ENCODE results near the gene COL15A1. TPM values are rescaled to one million over a fixed set of nuclear protein-coding genes. Genes with fewer than 3 reads are reported as not detected.

The COL15A1 gene
- total RNA-seq, 4 donors from 2014 or later, result 4.0 to 7.8 (median 6.8) TPM

DNA sequence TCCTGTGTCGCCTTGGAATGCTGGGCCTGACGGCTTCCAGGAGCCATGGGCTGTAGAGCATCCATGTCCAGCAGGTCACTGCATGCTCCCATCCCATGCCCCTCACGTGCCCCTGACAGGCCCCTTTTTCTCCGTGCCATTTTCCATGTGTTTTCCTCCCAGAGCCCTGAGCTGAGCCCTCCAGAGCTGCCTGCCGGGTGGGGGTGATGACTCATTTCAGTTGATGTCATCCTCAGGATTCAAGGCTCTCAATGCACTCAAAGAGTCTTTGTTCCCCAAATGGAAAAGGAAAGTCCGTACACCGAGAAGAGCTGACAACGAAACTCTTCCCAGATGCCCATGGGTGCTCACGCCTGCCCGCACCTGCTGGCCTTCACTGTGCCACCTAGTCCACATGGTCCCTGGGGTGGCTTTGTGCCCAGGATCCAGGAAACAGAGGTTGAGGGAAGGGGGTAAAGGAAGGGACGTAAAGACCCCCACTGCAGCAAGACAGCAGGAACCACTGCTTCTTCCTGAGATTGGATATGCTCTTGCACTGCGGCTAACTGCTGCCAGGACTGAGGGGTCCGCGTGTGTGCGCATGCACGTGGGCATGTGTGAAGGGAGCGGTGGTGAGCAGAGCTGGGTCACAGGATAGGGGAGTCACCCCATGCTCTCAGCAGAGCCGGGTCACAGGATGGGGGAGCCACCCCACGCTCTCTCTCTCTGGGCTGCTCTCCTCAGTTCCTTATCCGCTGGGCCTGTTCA is 27.6 kb downstream of the COL15A1 start:
- H3K4me3 ChIP-seq, result no peak overlapping the region
- peaks cover 16 to 26% of the 10 kb centered on the region in 2 donors for H3K4me1 ChIP-seq
- peaks cover 0 to 3% (median 0%) of the 10 kb centered on the region in 3 donors for H3K27me3 ChIP-seq
- H3K9me3 ChIP-seq, result no peaks in the 10 kb centered on the region
- in situ Hi-C loops (cut with MboI; ENCODE audit: low sequenced_read_pairs in 4 of 4) (no loop called here), intact Hi-C loops (cut with DNase I; ENCODE audit: low total_unique reads) (no loop called here)
- no peak for ATAC-seq
- no peaks in the 10 kb centered on the region for H3K36me3 ChIP-seq
- H3K27ac ChIP-seq, result peak overlapping the region; percentile 39 to 74 (median 60)
- TF ChIP-seq CTCF (IDR thresholded peaks at IDR 0.05 in 4 of 5, conservative IDR thresholded peaks at IDR 0.05 in 1 of 5), result no peak
- TF ChIP-seq POLR2A (IDR thresholded peaks at IDR 0.05), result no peak
- no peak for DNase-seq

DNA sequence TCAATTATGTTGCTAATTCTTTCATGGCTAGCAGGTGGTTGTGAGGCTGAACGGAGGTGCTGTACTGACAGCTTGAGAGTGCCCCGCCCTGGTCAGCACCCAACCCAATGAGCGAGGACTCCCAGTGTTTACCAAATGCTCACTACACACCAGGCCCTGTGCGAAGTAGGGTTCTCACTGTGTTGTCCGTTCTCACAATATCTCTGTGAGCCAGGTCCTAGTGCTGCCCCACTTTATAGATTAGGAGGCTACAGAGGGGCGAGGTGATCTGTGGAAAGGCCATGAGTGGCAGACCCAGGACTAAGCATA is 28.2 kb downstream of the COL15A1 start:
- H3K27me3 ChIP-seq, result peaks cover 0 to 3% (median 0%) of the 10 kb centered on the region in 3 donors
- H3K4me3 ChIP-seq, result no peak overlapping the region
- TF ChIP-seq POLR2A (IDR thresholded peaks at IDR 0.05) (no peak), CTCF (IDR thresholded peaks at IDR 0.05 in 4 of 5, conservative IDR thresholded peaks at IDR 0.05 in 1 of 5) (no peak)
- H3K36me3 ChIP-seq, result no peaks in the 10 kb centered on the region
- in situ Hi-C loops (cut with MboI; ENCODE audit: low sequenced_read_pairs in 4 of 4), result no loop called here
- H3K9me3 ChIP-seq, result no peaks in the 10 kb centered on the region
- intact Hi-C loops (cut with DNase I; ENCODE audit: low total_unique reads), result no loop called here
- H3K27ac ChIP-seq, result peak overlapping the region; percentile 39 to 74 (median 60)
- ATAC-seq (no peak), DNase-seq (no peak)
- peaks cover 16 to 26% of the 10 kb centered on the region in 2 donors for H3K4me1 ChIP-seq

DNA sequence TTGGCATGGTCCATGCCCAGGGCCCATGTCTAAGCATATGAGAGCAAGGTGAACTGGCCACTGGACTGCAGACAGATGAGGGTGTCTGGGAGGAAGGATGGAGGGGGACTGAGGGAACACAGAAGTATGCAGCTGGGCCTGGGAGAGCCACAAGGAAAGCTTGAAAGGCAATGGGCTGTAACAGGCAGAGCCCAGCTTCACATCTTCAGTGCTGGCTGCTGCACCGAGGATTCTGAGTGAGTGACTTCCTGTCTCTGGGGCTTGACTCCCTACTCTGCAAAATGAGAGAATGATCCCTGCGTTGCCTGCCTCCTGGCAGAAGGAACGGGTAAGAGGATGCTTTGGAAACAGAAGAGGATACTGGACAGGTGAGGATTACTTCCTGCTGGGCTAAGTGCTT is 29.0 kb downstream of the COL15A1 start:
- peaks cover 0 to 3% (median 0%) of the 10 kb centered on the region in 3 donors for H3K27me3 ChIP-seq
- peaks cover 18 to 26% of the 10 kb centered on the region in 2 donors for H3K4me1 ChIP-seq
- no peak for TF ChIP-seq POLR2A (IDR thresholded peaks at IDR 0.05)
- TF ChIP-seq CTCF (IDR thresholded peaks at IDR 0.05 in 4 of 5, conservative IDR thresholded peaks at IDR 0.05 in 1 of 5), result no peak
- peak overlapping the region; percentile 39 to 74 (median 52) for H3K27ac ChIP-seq
- DNase-seq, result no peak
- no peak overlapping the region for H3K4me3 ChIP-seq
- in situ Hi-C loops (cut with MboI; ENCODE audit: low sequenced_read_pairs in 4 of 4), result no loop called here
- no peaks in the 10 kb centered on the region for H3K9me3 ChIP-seq
- no peak for ATAC-seq
- intact Hi-C loops (cut with DNase I; ENCODE audit: low total_unique reads), result no loop called here
- H3K36me3 ChIP-seq, result no peaks in the 10 kb centered on the region

GRCh38 chr9:98973171-98973570 is 29.5 kb downstream of the COL15A1 start:
- Histone ChIP-seq H3K27me3 (peaks cover 0 to 3% (median 0%) of the 10 kb centered on the region in 3 donors), H3K36me3 (no peaks in the 10 kb centered on the region), H3K27ac (peak overlapping the region; percentile 39 to 74 (median 52)), H3K4me3 (no peak overlapping the region), H3K9me3 (no peaks in the 10 kb centered on the region), H3K4me1 (peaks cover 22 to 26% of the 10 kb centered on the region in 2 donors)
- ATAC-seq (no peak), DNase-seq (no peak)
- in situ Hi-C loops (cut with MboI; ENCODE audit: low sequenced_read_pairs in 4 of 4), result no loop called here
- intact Hi-C loops (cut with DNase I; ENCODE audit: low total_unique reads), result no loop called here
- no peak for TF ChIP-seq CTCF (IDR thresholded peaks at IDR 0.05 in 4 of 5, conservative IDR thresholded peaks at IDR 0.05 in 1 of 5)
- no peak for TF ChIP-seq POLR2A (IDR thresholded peaks at IDR 0.05)

All from gastrocnemius medialis (tissue), 4 donors.